ENCODE results near the gene RBM28.
A peak's percentile ranks its signal among the peaks of the same experiment; 100 is the strongest.
"Not testable (repeated sequence)": the region's sequence is repeated elsewhere in the genome, so short reads cannot be mapped to it uniquely, and the experiment has no call there.

Gene RBM28

GRCh38 chr7:128335730-128336129 lies 8.0 kb downstream of the RBM28 start:
- no peak for DNase-seq

- no peak for DNase-seq
Observed at GRCh38 chr7:128324368-128324680, 19.4 kb downstream of the RBM28 start.

GRCh38 chr7:128323459-128324367 lies 20.0 kb downstream of the RBM28 start:
- no peak for DNase-seq

- no peak for DNase-seq
Observed at GRCh38 chr7:128323040-128323439, 20.7 kb downstream of the RBM28 start.

GRCh38 chr7:128322040-128322643 lies 21.6 kb downstream of the RBM28 start:
- DNase-seq, result peak; percentile 14

- DNase-seq, result no peak
Observed at GRCh38 chr7:128321044-128321422, 22.7 kb downstream of the RBM28 start.

- no peak for DNase-seq
Observed at GRCh38 chr7:128318691-128319090, 25.0 kb downstream of the RBM28 start.

- no peak for DNase-seq
Observed at GRCh38 chr7:128311013-128311412, 32.7 kb downstream of the RBM28 start.

GRCh38 chr7:128310499-128310898 lies 33.2 kb downstream of the RBM28 start:
- no peak for DNase-seq

GRCh38 chr7:128309976-128310375 lies 33.7 kb downstream of the RBM28 start:
- no peak for DNase-seq

- DNase-seq, result no peak
Observed at GRCh38 chr7:128309124-128309523, 34.6 kb downstream of the RBM28 start.

GRCh38 chr7:128307061-128307460 lies 36.6 kb downstream of the RBM28 start:
- DNase-seq, result no peak

GRCh38 chr7:128304212-128304611 lies 39.5 kb downstream of the RBM28 start:
- DNase-seq, result no peak

GRCh38 chr7:128303643-128304042 lies 40.1 kb downstream of the RBM28 start:
- no peak for DNase-seq

- DNase-seq, result no peak
Observed at GRCh38 chr7:128303133-128303532, 40.6 kb downstream of the RBM28 start.

- DNase-seq, result peak; percentile 12
Observed at GRCh38 chr7:128302139-128302538, 41.6 kb downstream of the RBM28 start.

- DNase-seq, result no peak
Observed at GRCh38 chr7:128299109-128299607, 44.5 kb downstream of the RBM28 start.

GRCh38 chr7:128298004-128298403 lies 45.7 kb downstream of the RBM28 start:
- DNase-seq, result not testable (repeated sequence)

- DNase-seq, result no peak
Observed at GRCh38 chr7:128287556-128287955, 56.2 kb downstream of the RBM28 start.

GRCh38 chr7:128284102-128284501 lies 59.6 kb downstream of the RBM28 start:
- DNase-seq, result no peak

- DNase-seq, result no peak
Observed at GRCh38 chr7:128281605-128282380, 61.9 kb downstream of the RBM28 start.

- DNase-seq, result not testable (repeated sequence)
Observed at GRCh38 chr7:128280451-128280850, 63.3 kb downstream of the RBM28 start.

GRCh38 chr7:128279124-128279713 lies 64.5 kb downstream of the RBM28 start:
- DNase-seq, result no peak
